NCI-H1417 (cell line): ENCODE data around the gene CHAT.

Experiments
- DNase-seq, 3 experiments: peaks; one replicate each; lab custom pipeline; 2025; lab: John Stamatoyannopoulos, UW

The CHAT gene

GRCh38 chr10:49631975-49632374 is 18.1 kb downstream of the CHAT start:
- DNase-seq: no peak

GRCh38 chr10:49632406-49633317 is 18.8 kb downstream of the CHAT start:
- DNase-seq: no peak

GRCh38 chr10:49633327-49634068 is 19.7 kb downstream of the CHAT start:
- DNase-seq: peak in 2 of 3 experiments; percentile 16 to 51

GRCh38 chr10:49634069-49634660 is 20.3 kb downstream of the CHAT start:
- no peak for DNase-seq

- DNase-seq: no peak
Observed at GRCh38 chr10:49642311-49642710, 28.5 kb downstream of the CHAT start.

GRCh38 chr10:49643241-49644034 is 29.6 kb downstream of the CHAT start:
- DNase-seq: no peak

- no peak for DNase-seq
Observed at GRCh38 chr10:49644035-49644646, 30.3 kb downstream of the CHAT start.

GRCh38 chr10:49645417-49645816 is 31.6 kb downstream of the CHAT start:
- DNase-seq: no peak

- no peak for DNase-seq
Observed at GRCh38 chr10:49645871-49646870, 32.3 kb downstream of the CHAT start.

- DNase-seq: no peak
Observed at GRCh38 chr10:49647554-49647953, 33.7 kb downstream of the CHAT start.

GRCh38 chr10:49647985-49648795 is 34.4 kb downstream of the CHAT start:
- no peak for DNase-seq

GRCh38 chr10:49649294-49649693 is 35.5 kb downstream of the CHAT start:
- no peak for DNase-seq

GRCh38 chr10:49649936-49650723 is 36.3 kb downstream of the CHAT start:
- DNase-seq: no peak

- no peak for DNase-seq
Observed at GRCh38 chr10:49650724-49651034, 36.8 kb downstream of the CHAT start.

- no peak for DNase-seq
Observed at GRCh38 chr10:49651039-49651835, 37.4 kb downstream of the CHAT start.

GRCh38 chr10:49651917-49652316 is 38.1 kb downstream of the CHAT start:
- DNase-seq: no peak

- DNase-seq: no peak
Observed at GRCh38 chr10:49652421-49653272, 38.8 kb downstream of the CHAT start.
